Stomach (tissue), 9 donors: ENCODE measurements around the gene GLTPD2. TPM values are rescaled to one million over a fixed set of nuclear protein-coding genes. Genes with fewer than 3 reads are reported as not detected.

Experiments used
- DNase-seq, 2 donors: peaks; one replicate each; pipeline versions ENCODE4 v3.0.0 to v3.0.0-alpha.2; 2013 to 2019
- H3K27ac ChIP-seq, 5 donors: fragments of 200-600 bp in 4 of 5; sonication (generic) in 4 of 5; one replicate each; pipeline ENCODE4 v1.5.1; 2013 to 2019; ENCODE audit warnings: mild to moderate bottlenecking in 1 of 5, moderate library complexity in 1 of 5
- H3K27me3 ChIP-seq, 3 donors: fragments of 200-600 bp; sonication (generic); one replicate each; pipeline ENCODE4 v1.5.1; 2017 to 2019; ENCODE audit warnings: mixed run types in 1 of 3
- H3K36me3 ChIP-seq, 4 donors: fragments of 200-600 bp; sonication (generic); 1 replicate in 3 of 4; 2 replicates in 1 of 4; pipeline ENCODE4 v1.5.1; 2016 to 2019
- H3K4me1 ChIP-seq, 4 donors: fragments of 200-600 bp; sonication (generic); one replicate each; pipeline ENCODE4 v1.5.1; 2016 to 2019
- H3K4me3 ChIP-seq, 4 donors: fragments of 200-600 bp; sonication (generic) in 3 of 4; one replicate each; pipeline ENCODE4 v1.5.1; 2016 to 2019; ENCODE audit warnings: mild to moderate bottlenecking in 1 of 4
- H3K9me3 ChIP-seq, 4 donors: fragments of 200-600 bp; sonication (generic); one replicate each; pipeline ENCODE4 v1.5.1; 2016 to 2019
- CTCF ChIP-seq, 7 experiments: fragments of 450-650 bp in 4 of 7; fragments of 200-600 bp in 3 of 7; sonication (generic) in 3 of 7; IDR thresholded peaks; one replicate each; pipeline ENCODE4 v1.5.1; 2016 to 2019; ENCODE audit warnings: antibody characterized with exemption in 7 of 7, control low read depth in 2 of 7, mild to moderate bottlenecking in 1 of 7
- EP300 ChIP-seq: sonication (generic); formaldehyde crosslinking; IDR thresholded peaks from one replicate; pipeline ENCODE4 v1.6.1; 2017; ENCODE audit warnings: antibody characterized with exemption
- POLR2A ChIP-seq, 4 donors: fragments of 450-650 bp; IDR thresholded peaks; one replicate each; pipeline ENCODE4 v1.6.1; 2016; ENCODE audit warnings: antibody characterized with exemption in 4 of 4, control low read depth in 2 of 4, mild to moderate bottlenecking in 1 of 4, moderate library complexity in 1 of 4
- POLR2AphosphoS5 ChIP-seq, 3 donors: sonication (generic); formaldehyde crosslinking; IDR thresholded peaks; one replicate each; pipeline ENCODE4 v1.6.1; 2016; ENCODE audit warnings: antibody characterized with exemption in 3 of 3
- WGBS, 5 donors: extraction: QIAGEN DNeasy Blood & Tissue Kit in 3 of 5; methylation state at CpG; one replicate each; pipeline versions ENCODE4 v1.1.5 to v1.1.7; 2013 to 2018; 5-methylcytosine and 5-hydroxymethylcytosine counted together
- intact Hi-C: fragments of 100-400 bp; cut with DNase I; formaldehyde crosslinking; loops from one replicate; pipeline ENCODE4 v1.15.1; 2023; ENCODE audit warnings: low total_unique reads
- polyA plus RNA-seq, 3 donors: library from polyadenylated mRNA; stranded (reverse); fragments of 200-250 nt; gene quantifications; one replicate each; pipeline ENCODE4 v1.2.3, GENCODE V29; 2013
- total RNA-seq, 5 donors: library from RNA; depleted of rRNA; stranded (reverse); fragments of >200 nt; gene quantifications; one replicate each; pipeline versions ENCODE4 v1.1.0 to v1.2.3, GENCODE V29; 2014 to 2016
- donor health status: healthy with polysubstance abuse.
- donor health status: Bipolar disorder and iron deficiency.
- donor health status: healthy.

The GLTPD2 gene
- total and polyA plus RNA-seq, 8 donors, result 0.15 TPM; not detected in 7

GRCh38 chr17:4838309-4838785 lies 49.6 kb downstream of the GLTPD2 start:
- TF ChIP-seq EP300 (no peak), POLR2AphosphoS5 (IDR thresholded peaks at IDR 0.05) (no peak), CTCF (IDR thresholded peaks at IDR 0.05) (no peak), POLR2A (IDR thresholded peaks at IDR 0.05) (no peak)
- Histone ChIP-seq H3K4me3 (no peak overlapping the region), H3K27me3 (no peaks in the 10 kb centered on the region), H3K36me3 (peaks cover 0 to 11% (median 4%) of the 10 kb centered on the region in 4 donors), H3K4me1 (peaks cover 24 to 90% (median 64%) of the 10 kb centered on the region in 4 donors), H3K9me3 (no peaks in the 10 kb centered on the region), H3K27ac (no peak overlapping the region)
- intact Hi-C loops, result no loop called here
- no peak for DNase-seq
- 71 to 83% (median 78%) methylated on average over 3 of the region's 3 CpGs for WGBS, 5 donors

GRCh38 chr17:4839221-4839620 lies 50.5 kb downstream of the GLTPD2 start:
- DNase-seq, result no peak
- no peaks in the 10 kb centered on the region for H3K27me3 ChIP-seq
- H3K4me3 ChIP-seq, result no peak overlapping the region
- peaks cover 21 to 93% (median 57%) of the 10 kb centered on the region in 4 donors for H3K4me1 ChIP-seq
- TF ChIP-seq POLR2AphosphoS5 (IDR thresholded peaks at IDR 0.05) (no peak), CTCF (IDR thresholded peaks at IDR 0.05) (no peak), EP300 (no peak), POLR2A (IDR thresholded peaks at IDR 0.05) (no peak)
- no peak overlapping the region for H3K27ac ChIP-seq
- peaks cover 0 to 16% (median 4%) of the 10 kb centered on the region in 4 donors for H3K36me3 ChIP-seq
- intact Hi-C loops, result no loop called here
- WGBS, 5 donors, result 79 to 89% (median 87%) methylated on average over 8 of the region's 8 CpGs
- no peaks in the 10 kb centered on the region for H3K9me3 ChIP-seq

Other genes starting within 250 kb of the GLTPD2 start
- gene MYBBP1A, start 233.6 kb upstream of the GLTPD2 start, total RNA-seq, result 100 to 1,000 TPM in 2 of 5 donors, 10 to 100 TPM in 3; 38.6 to 237 (median 73.2) TPM
- 10 to 100 TPM; 14.1 to 32.2 (median 21.5) TPM for gene MYBBP1A, start 233.6 kb upstream of the GLTPD2 start, polyA plus RNA-seq
- gene GGT6, start 228.4 kb upstream of the GLTPD2 start, total RNA-seq, result 100 to 1,000 TPM in 1 of 5 donors, 10 to 100 TPM in 3, 1 to 10 TPM in 1; 5.8 to 147 (median 11.6) TPM
- gene GGT6, start 228.4 kb upstream of the GLTPD2 start, polyA plus RNA-seq, result 10 to 100 TPM in 2 of 3 donors, 1 to 10 TPM in 1; 4.4 to 22.2 (median 18.8) TPM
- gene SMTNL2, start 204.4 kb upstream of the GLTPD2 start, total RNA-seq, result 1 to 10 TPM in 2 of 5 donors, not detected in 3; 1.1 to 1.9 TPM
- 1 to 10 TPM in 1 of 3 donors, under 1 TPM in 1, not detected in 1; 0.50 to 1.9 TPM for gene SMTNL2, start 204.4 kb upstream of the GLTPD2 start, polyA plus RNA-seq
- 1 to 10 TPM in 2 of 5 donors, not detected in 3; 1.2 to 3.1 TPM for gene ALOX15, start 147.3 kb upstream of the GLTPD2 start, total RNA-seq
- under 1 TPM in 1 of 3 donors, not detected in 2; 0.03 TPM for gene ALOX15, start 147.3 kb upstream of the GLTPD2 start, polyA plus RNA-seq
- 10 to 100 TPM in 4 of 5 donors, 1 to 10 TPM in 1; 8.0 to 75.6 (median 22.4) TPM for gene PELP1, start 84.8 kb upstream of the GLTPD2 start, total RNA-seq
- gene PELP1, start 84.8 kb upstream of the GLTPD2 start, polyA plus RNA-seq, result 10 to 100 TPM; 13.1 to 21.7 (median 21.1) TPM
- gene ARRB2, start 78.3 kb upstream of the GLTPD2 start, total RNA-seq, result 100 to 1,000 TPM in 1 of 5 donors, 10 to 100 TPM in 4; 18.7 to 157 (median 36.6) TPM
- 10 to 100 TPM; 22.2 to 42.6 (median 39.3) TPM for gene ARRB2, start 78.3 kb upstream of the GLTPD2 start, polyA plus RNA-seq
- gene MED11, start 57.5 kb upstream of the GLTPD2 start, total RNA-seq, result 10 to 100 TPM in 3 of 5 donors, 1 to 10 TPM in 2; 3.8 to 81.7 (median 22.0) TPM
- gene MED11, start 57.5 kb upstream of the GLTPD2 start, polyA plus RNA-seq, result 10 to 100 TPM; 42.2 to 49.9 (median 42.4) TPM
- 1 to 10 TPM in 2 of 5 donors, under 1 TPM in 1, not detected in 2; 0.43 to 3.1 (median 1.5) TPM for gene ZMYND15, start 49.1 kb upstream of the GLTPD2 start, total RNA-seq
- 1 to 10 TPM in 2 of 3 donors, not detected in 1; 1.8 to 3.2 TPM for gene ZMYND15, start 49.1 kb upstream of the GLTPD2 start, polyA plus RNA-seq
- gene CXCL16, start 49.0 kb upstream of the GLTPD2 start, total RNA-seq, result 10 to 100 TPM; 17.4 to 47.4 (median 30.9) TPM
- 10 to 100 TPM; 13.7 to 37.6 (median 26.6) TPM for gene CXCL16, start 49.0 kb upstream of the GLTPD2 start, polyA plus RNA-seq
- gene TM4SF5, start 17.1 kb upstream of the GLTPD2 start, total RNA-seq, result 100 to 1,000 TPM in 1 of 5 donors, 1 to 10 TPM in 2, not detected in 2; 6.7 to 199 (median 9.5) TPM
- gene TM4SF5, start 17.1 kb upstream of the GLTPD2 start, polyA plus RNA-seq, result 1 to 10 TPM; 2.3 to 9.1 (median 6.1) TPM
- 1 to 10 TPM in 2 of 5 donors, not detected in 3; 1.5 to 2.3 TPM for gene VMO1, start 2.6 kb upstream of the GLTPD2 start, total RNA-seq
- gene VMO1, start 2.6 kb upstream of the GLTPD2 start, polyA plus RNA-seq, result 1 to 10 TPM; 1.4 to 3.0 (median 2.7) TPM
- 100 to 1,000 TPM in 2 of 5 donors, 10 to 100 TPM in 3; 60.2 to 118 (median 80.5) TPM for gene PSMB6, start 7.2 kb downstream of the GLTPD2 start, total RNA-seq
- 100 to 1,000 TPM; 187 to 200 (median 187) TPM for gene PSMB6, start 7.2 kb downstream of the GLTPD2 start, polyA plus RNA-seq
- gene PLD2, start 18.2 kb downstream of the GLTPD2 start, total RNA-seq, result 100 to 1,000 TPM in 2 of 5 donors, 10 to 100 TPM in 3; 14.5 to 123 (median 34.1) TPM
- 10 to 100 TPM; 10.3 to 28.7 (median 10.8) TPM for gene PLD2, start 18.2 kb downstream of the GLTPD2 start, polyA plus RNA-seq
- gene MINK1, start 44.4 kb downstream of the GLTPD2 start, total RNA-seq, result 100 to 1,000 TPM in 1 of 5 donors, 10 to 100 TPM in 4; 40.9 to 230 (median 49.6) TPM
- 10 to 100 TPM; 24.6 to 57.1 (median 29.8) TPM for gene MINK1, start 44.4 kb downstream of the GLTPD2 start, polyA plus RNA-seq
- 1 to 10 TPM in 4 of 5 donors, not detected in 1; 1.4 to 6.6 (median 2.9) TPM for gene C17orf107, start 110.6 kb downstream of the GLTPD2 start, total RNA-seq
- 1 to 10 TPM in 2 of 3 donors, under 1 TPM in 1; 0.75 to 3.2 (median 2.4) TPM for gene C17orf107, start 110.6 kb downstream of the GLTPD2 start, polyA plus RNA-seq
- gene CHRNE, start 114.1 kb downstream of the GLTPD2 start, total RNA-seq, result 1 to 10 TPM in 1 of 5 donors, under 1 TPM in 1, not detected in 3; 0.45 to 2.0 TPM
- 1 to 10 TPM in 1 of 3 donors, under 1 TPM in 2; 0.43 to 1.2 (median 0.93) TPM for gene CHRNE, start 114.1 kb downstream of the GLTPD2 start, polyA plus RNA-seq
- not detected for gene GP1BA, start 143.3 kb downstream of the GLTPD2 start, total RNA-seq
- under 1 TPM in 1 of 3 donors, not detected in 2; 0.05 TPM for gene GP1BA, start 143.3 kb downstream of the GLTPD2 start, polyA plus RNA-seq
- gene SLC25A11, start 151.1 kb downstream of the GLTPD2 start, total RNA-seq, result 10 to 100 TPM; 25.2 to 73.5 (median 43.2) TPM
- 10 to 100 TPM; 29.1 to 45.6 (median 40.9) TPM for gene SLC25A11, start 151.1 kb downstream of the GLTPD2 start, polyA plus RNA-seq
- 10 to 100 TPM in 4 of 5 donors, 1 to 10 TPM in 1; 8.8 to 57.1 (median 33.9) TPM for gene RNF167, start 151.3 kb downstream of the GLTPD2 start, total RNA-seq
- gene RNF167, start 151.3 kb downstream of the GLTPD2 start, polyA plus RNA-seq, result 100 to 1,000 TPM in 2 of 3 donors, 10 to 100 TPM in 1; 73.3 to 134 (median 112) TPM
- 100 to 1,000 TPM; 218 to 690 (median 514) TPM for gene PFN1, start 159.6 kb downstream of the GLTPD2 start, total RNA-seq
- gene PFN1, start 159.6 kb downstream of the GLTPD2 start, polyA plus RNA-seq, result 100 to 1,000 TPM; 587 to 789 (median 610) TPM
- 10 to 100 TPM in 1 of 5 donors, 1 to 10 TPM in 3, not detected in 1; 1.8 to 12.1 (median 5.8) TPM for gene ENO3, start 162.2 kb downstream of the GLTPD2 start, total RNA-seq
- gene ENO3, start 162.2 kb downstream of the GLTPD2 start, polyA plus RNA-seq, result 10 to 100 TPM in 1 of 3 donors, 1 to 10 TPM in 2; 6.6 to 11.3 (median 10.0) TPM
- gene SPAG7, start 178.9 kb downstream of the GLTPD2 start, total RNA-seq, result 100 to 1,000 TPM in 1 of 5 donors, 10 to 100 TPM in 4; 17.5 to 133 (median 51.8) TPM
- gene SPAG7, start 178.9 kb downstream of the GLTPD2 start, polyA plus RNA-seq, result 10 to 100 TPM; 76.4 to 85.8 (median 78.5) TPM
- gene CAMTA2, start 198.7 kb downstream of the GLTPD2 start, total RNA-seq, result 100 to 1,000 TPM in 2 of 5 donors, 10 to 100 TPM in 2, 1 to 10 TPM in 1; 8.1 to 202 (median 82.1) TPM
- gene CAMTA2, start 198.7 kb downstream of the GLTPD2 start, polyA plus RNA-seq, result 10 to 100 TPM; 28.0 to 52.7 (median 41.4) TPM
- gene INCA1, start 208.6 kb downstream of the GLTPD2 start, total RNA-seq, result 1 to 10 TPM in 2 of 5 donors, not detected in 3; 1.3 to 6.1 TPM
- 1 to 10 TPM; 1.4 to 2.7 (median 1.6) TPM for gene INCA1, start 208.6 kb downstream of the GLTPD2 start, polyA plus RNA-seq
- 100 to 1,000 TPM in 2 of 5 donors, 10 to 100 TPM in 3; 47.5 to 334 (median 94.8) TPM for gene KIF1C, start 209.0 kb downstream of the GLTPD2 start, total RNA-seq
- 100 to 1,000 TPM in 1 of 3 donors, 10 to 100 TPM in 2; 33.4 to 130 (median 70.3) TPM for gene KIF1C, start 209.0 kb downstream of the GLTPD2 start, polyA plus RNA-seq
- not detected for gene SLC52A1, start 246.5 kb downstream of the GLTPD2 start, total RNA-seq
- 1 to 10 TPM in 1 of 3 donors, not detected in 2; 1.0 TPM for gene SLC52A1, start 246.5 kb downstream of the GLTPD2 start, polyA plus RNA-seq